Measurements from ENCODE around the gene NXPH1. TPM values are rescaled to one million over a fixed set of nuclear protein-coding genes. Genes with fewer than 3 reads are reported as not detected.
A peak's percentile ranks its signal among the peaks of the same experiment; 100 is the strongest.
"Not testable (repeated sequence)": the region's sequence is repeated elsewhere in the genome, so short reads cannot be mapped to it uniquely, and the experiment has no call there.

The NXPH1 gene
- total and polyA plus RNA-seq, 2 experiments from 2014 or later: not detected

DNA sequence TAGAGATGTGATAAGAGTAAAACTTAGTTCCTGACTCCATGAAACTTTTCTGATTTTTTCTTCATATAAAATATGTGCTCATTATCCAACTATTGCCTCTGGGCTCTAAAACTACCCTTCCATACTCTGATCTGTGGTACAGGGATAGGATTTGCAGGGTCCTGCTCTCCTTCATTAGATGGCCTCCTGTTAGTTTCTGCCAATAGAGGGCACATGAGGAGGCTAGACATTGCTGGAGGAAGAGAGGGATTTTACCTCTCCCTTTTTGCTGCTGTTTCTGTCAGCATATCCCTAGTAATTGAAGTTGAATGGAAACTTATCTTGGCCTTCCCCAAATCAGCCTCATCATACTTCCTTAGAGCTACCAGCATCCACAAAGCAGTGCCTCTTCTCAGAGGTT is 269.4 kb downstream of the NXPH1 start:
- no peak overlapping the region for H2AFZ ChIP-seq
- H3K27ac ChIP-seq: no peak overlapping the region
- in situ Hi-C loops (cut with MboI): no loop called here
- no peak overlapping the region for H3K4me2 ChIP-seq (ENCODE audit: unreplicated experiment)
- DNase-seq: no peak
- no peaks in the 10 kb centered on the region for H3K27me3 ChIP-seq (replicated peaks; ENCODE audit: insufficient read depth)
- H3F3A ChIP-seq (ENCODE audit: insufficient read depth): no peaks in the 10 kb centered on the region
- no peaks in the 10 kb centered on the region for H3K9me2 ChIP-seq (ENCODE audit: insufficient read depth)
- H4K20me1 ChIP-seq (ENCODE audit: insufficient read depth): no peaks in the 10 kb centered on the region
- no peaks in the 10 kb centered on the region for H3K4me1 ChIP-seq (ENCODE audit: insufficient read depth)
- no peak overlapping the region for H3K4me3 ChIP-seq
- H3K79me2 ChIP-seq (ENCODE audit: insufficient read depth): no peaks in the 10 kb centered on the region
- H3K9ac ChIP-seq: no peak overlapping the region
- no peak for TF ChIP-seq EZH2phosphoT487 (IDR thresholded peaks at IDR 0.05; ENCODE audit: insufficient read depth, low read depth)
- TF ChIP-seq EZH2 (IDR thresholded peaks at IDR 0.05; ENCODE audit: insufficient read depth, poor library complexity, severe bottlenecking): no peak
- H3K36me3 ChIP-seq (ENCODE audit: low read depth): no peaks in the 10 kb centered on the region
- H3K9me3 ChIP-seq (ENCODE audit: low read depth): no peaks in the 10 kb centered on the region

DNA sequence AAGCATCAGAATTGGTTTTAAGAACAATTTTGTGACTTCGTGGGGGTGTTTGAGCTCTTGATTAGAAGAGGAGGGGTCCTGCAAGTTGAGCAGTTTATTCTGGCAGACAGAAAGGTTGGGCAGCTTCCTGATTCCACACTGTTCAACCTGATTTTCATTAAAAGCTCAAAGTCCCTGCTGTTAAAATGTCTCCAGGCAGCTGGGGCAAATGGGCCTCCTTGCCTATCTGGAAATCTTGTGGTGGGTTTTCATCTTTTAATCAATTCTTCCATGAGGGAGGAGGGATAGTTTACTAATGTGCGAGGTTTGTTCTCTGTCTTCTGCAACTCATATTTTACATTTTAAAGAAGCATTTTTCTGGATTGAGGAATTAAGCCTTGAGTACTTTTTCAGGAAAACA is 276.7 kb downstream of the NXPH1 start:
- no peaks in the 10 kb centered on the region for H3K79me2 ChIP-seq (ENCODE audit: insufficient read depth)
- no peaks in the 10 kb centered on the region for H3K9me3 ChIP-seq (ENCODE audit: low read depth)
- in situ Hi-C loops (cut with MboI): no loop called here
- H3K9ac ChIP-seq: no peak overlapping the region
- H3F3A ChIP-seq (ENCODE audit: insufficient read depth): no peaks in the 10 kb centered on the region
- WGBS, 2 experiments (ENCODE audit: low coverage in 1 of 2, low lambda C conversion rate in 2 of 2, missing lambda C conversion rate in 2 of 2): 0% methylated on average over 2 of the region's 2 CpGs
- H3K4me2 ChIP-seq (ENCODE audit: unreplicated experiment): no peak overlapping the region
- TF ChIP-seq EZH2 (IDR thresholded peaks at IDR 0.05; ENCODE audit: insufficient read depth, poor library complexity, severe bottlenecking) (no peak), EZH2phosphoT487 (IDR thresholded peaks at IDR 0.05; ENCODE audit: insufficient read depth, low read depth) (no peak)
- H3K9me2 ChIP-seq (ENCODE audit: insufficient read depth): no peaks in the 10 kb centered on the region
- no peak for DNase-seq
- H2AFZ ChIP-seq: no peak overlapping the region
- H3K27me3 ChIP-seq (replicated peaks; ENCODE audit: insufficient read depth): no peaks in the 10 kb centered on the region
- H4K20me1 ChIP-seq (ENCODE audit: insufficient read depth): no peaks in the 10 kb centered on the region
- H3K4me1 ChIP-seq (ENCODE audit: insufficient read depth): no peaks in the 10 kb centered on the region
- no peaks in the 10 kb centered on the region for H3K36me3 ChIP-seq (ENCODE audit: low read depth)
- no peak overlapping the region for H3K4me3 ChIP-seq
- H3K27ac ChIP-seq: no peak overlapping the region

DNA sequence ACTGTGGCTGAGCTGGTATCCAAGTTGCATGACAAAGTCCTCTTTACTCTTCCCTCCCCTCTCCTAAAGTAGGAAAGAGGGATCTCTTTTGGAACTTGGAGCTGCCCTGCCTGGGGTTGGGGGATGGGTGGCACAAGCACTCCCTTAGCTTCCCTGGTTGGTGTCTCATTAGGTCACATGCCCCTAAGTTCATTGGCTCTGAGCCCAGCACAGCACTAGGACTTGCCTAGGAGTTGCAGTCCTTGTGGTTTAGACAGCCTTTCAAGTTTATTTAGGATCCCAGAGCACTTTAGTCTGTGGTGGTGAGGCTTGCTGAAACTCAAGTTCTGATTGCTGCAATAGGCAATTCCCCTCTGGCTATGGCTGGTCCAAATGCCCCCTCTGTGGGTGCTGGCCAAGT is 281.4 kb downstream of the NXPH1 start:
- H3K9me3 ChIP-seq (ENCODE audit: low read depth): no peaks in the 10 kb centered on the region
- DNase-seq: no peak
- H3K9ac ChIP-seq: no peak overlapping the region
- no peak overlapping the region for H3K27ac ChIP-seq
- no peaks in the 10 kb centered on the region for H3K36me3 ChIP-seq (ENCODE audit: low read depth)
- H3K4me1 ChIP-seq (ENCODE audit: insufficient read depth): no peaks in the 10 kb centered on the region
- no peak overlapping the region for H2AFZ ChIP-seq
- H3K79me2 ChIP-seq (ENCODE audit: insufficient read depth): no peaks in the 10 kb centered on the region
- no peak for TF ChIP-seq EZH2 (IDR thresholded peaks at IDR 0.05; ENCODE audit: insufficient read depth, poor library complexity, severe bottlenecking)
- in situ Hi-C loops (cut with MboI): no loop called here
- no peak overlapping the region for H3K4me2 ChIP-seq (ENCODE audit: unreplicated experiment)
- H3K4me3 ChIP-seq: no peak overlapping the region
- no peaks in the 10 kb centered on the region for H3K27me3 ChIP-seq (replicated peaks; ENCODE audit: insufficient read depth)
- no peaks in the 10 kb centered on the region for H4K20me1 ChIP-seq (ENCODE audit: insufficient read depth)
- no peaks in the 10 kb centered on the region for H3F3A ChIP-seq (ENCODE audit: insufficient read depth)
- H3K9me2 ChIP-seq (ENCODE audit: insufficient read depth): no peaks in the 10 kb centered on the region

DNA sequence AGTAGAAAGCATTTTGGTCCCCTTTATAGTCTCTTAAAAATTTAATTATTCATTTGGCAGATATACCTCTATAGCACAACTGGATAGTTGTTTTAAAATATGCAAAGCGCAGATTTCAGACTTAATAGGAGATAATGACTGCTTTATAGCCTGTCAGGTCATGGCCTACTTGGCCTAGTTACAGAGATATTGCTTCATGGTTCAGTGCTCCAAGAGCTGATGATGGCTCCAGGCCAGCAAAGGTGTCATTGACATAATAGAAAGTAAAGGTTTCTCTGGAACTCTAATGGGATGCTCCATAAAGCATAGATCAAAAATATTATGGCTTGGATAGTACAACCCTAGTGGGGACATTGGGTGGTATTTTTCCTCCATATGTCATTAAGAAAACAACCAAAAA is 285.7 kb downstream of the NXPH1 start:
- H3K9me3 ChIP-seq (ENCODE audit: low read depth): no peaks in the 10 kb centered on the region
- in situ Hi-C loops (cut with MboI): no loop called here
- 32 to 43% methylated on average over 1 of the region's 1 CpG for WGBS, 2 experiments (ENCODE audit: low coverage in 1 of 2, low lambda C conversion rate in 2 of 2, missing lambda C conversion rate in 2 of 2)
- H4K20me1 ChIP-seq (ENCODE audit: insufficient read depth): no peaks in the 10 kb centered on the region
- TF ChIP-seq EZH2 (IDR thresholded peaks at IDR 0.05; ENCODE audit: insufficient read depth, poor library complexity, severe bottlenecking): no peak
- no peak for TF ChIP-seq EZH2phosphoT487 (IDR thresholded peaks at IDR 0.05; ENCODE audit: insufficient read depth, low read depth)
- H3K9me2 ChIP-seq (ENCODE audit: insufficient read depth): no peaks in the 10 kb centered on the region
- no peak overlapping the region for H3K9ac ChIP-seq
- no peak overlapping the region for H3K27ac ChIP-seq
- no peaks in the 10 kb centered on the region for H3K27me3 ChIP-seq (replicated peaks; ENCODE audit: insufficient read depth)
- H3K4me2 ChIP-seq (ENCODE audit: unreplicated experiment): no peak overlapping the region
- H3K4me1 ChIP-seq (ENCODE audit: insufficient read depth): no peaks in the 10 kb centered on the region
- DNase-seq: no peak
- no peaks in the 10 kb centered on the region for H3K79me2 ChIP-seq (ENCODE audit: insufficient read depth)
- H3K4me3 ChIP-seq: no peak overlapping the region
- H3F3A ChIP-seq (ENCODE audit: insufficient read depth): no peaks in the 10 kb centered on the region
- no peak overlapping the region for H2AFZ ChIP-seq
- H3K36me3 ChIP-seq (ENCODE audit: low read depth): no peaks in the 10 kb centered on the region

DNA sequence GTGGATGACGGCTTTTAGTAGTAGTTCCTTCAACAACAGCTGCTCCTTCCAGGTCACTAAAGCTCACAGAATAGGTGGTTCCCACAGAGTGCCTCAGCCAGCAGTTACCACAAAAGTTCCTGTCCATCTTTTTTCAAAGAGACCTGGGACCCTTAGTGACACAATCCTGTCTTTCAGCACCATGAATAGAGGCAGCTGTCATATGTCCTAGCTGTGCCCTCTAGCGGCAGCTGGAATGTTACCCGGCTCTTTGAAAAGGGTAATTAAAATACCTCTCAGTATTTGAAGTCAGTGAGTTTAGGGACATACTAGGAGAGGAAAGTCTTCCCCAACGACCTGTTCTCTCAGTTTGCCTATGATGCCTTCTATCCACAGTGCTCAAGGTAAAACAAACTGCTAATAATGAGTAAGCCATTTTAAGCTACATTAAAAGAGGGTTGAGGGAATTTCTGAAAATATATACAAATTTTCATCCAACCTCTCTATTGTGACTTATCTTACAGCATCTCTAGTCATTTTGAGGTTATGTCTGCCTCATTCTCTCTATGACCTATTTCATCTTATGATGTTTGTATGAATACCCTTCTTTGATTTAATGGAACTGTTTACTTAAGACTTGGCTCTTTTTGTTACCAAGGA is 290.8 kb downstream of the NXPH1 start:
- WGBS, 2 experiments (ENCODE audit: low coverage in 1 of 2, low lambda C conversion rate in 2 of 2, missing lambda C conversion rate in 2 of 2): 24 to 31% methylated on average over 4 of the region's 4 CpGs
- Histone ChIP-seq H3K4me2 (ENCODE audit: unreplicated experiment) (no peak overlapping the region), H3K4me3 (no peak overlapping the region), H2AFZ (no peak overlapping the region), H3F3A (ENCODE audit: insufficient read depth) (no peaks in the 10 kb centered on the region), H3K9me2 (ENCODE audit: insufficient read depth) (no peaks in the 10 kb centered on the region), H3K9ac (no peak overlapping the region), H3K27me3 (replicated peaks; ENCODE audit: insufficient read depth) (no peaks in the 10 kb centered on the region), H3K27ac (no peak overlapping the region), H3K79me2 (ENCODE audit: insufficient read depth) (no peaks in the 10 kb centered on the region), H3K4me1 (ENCODE audit: insufficient read depth) (no peaks in the 10 kb centered on the region), H3K9me3 (ENCODE audit: low read depth) (no peaks in the 10 kb centered on the region), H4K20me1 (ENCODE audit: insufficient read depth) (no peaks in the 10 kb centered on the region), H3K36me3 (ENCODE audit: low read depth) (no peaks in the 10 kb centered on the region)
- TF ChIP-seq EZH2phosphoT487 (IDR thresholded peaks at IDR 0.05; ENCODE audit: insufficient read depth, low read depth) (no peak), EZH2 (IDR thresholded peaks at IDR 0.05; ENCODE audit: insufficient read depth, poor library complexity, severe bottlenecking) (no peak)
- in situ Hi-C loops (cut with MboI): no loop called here
- peak; percentile 13 for DNase-seq

DNA sequence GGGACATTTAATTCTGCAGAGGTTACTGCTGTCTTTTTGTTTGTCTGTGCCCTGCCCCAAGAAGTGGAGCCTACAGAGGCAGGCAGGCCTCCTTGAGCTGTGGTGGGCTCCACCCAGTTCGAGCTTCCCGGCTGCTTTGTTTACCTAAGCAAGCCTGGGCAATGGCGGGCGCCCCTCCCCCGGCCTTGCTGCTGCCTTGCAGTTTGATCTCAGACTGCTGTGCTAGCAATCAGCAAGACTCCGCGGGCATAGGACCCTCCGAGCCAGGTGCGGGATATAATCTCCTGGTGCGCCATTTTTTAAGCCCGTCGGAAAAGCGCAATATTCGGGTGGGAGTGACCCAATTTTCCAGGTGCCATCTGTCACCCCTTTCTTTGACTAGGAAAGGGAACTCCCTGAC is 298.3 kb downstream of the NXPH1 start:
- H3K4me3 ChIP-seq; H3K9ac ChIP-seq; H3K27ac ChIP-seq; in situ Hi-C loops (cut with MboI); H3K36me3 ChIP-seq (ENCODE audit: low read depth); H3K9me3 ChIP-seq (ENCODE audit: low read depth); H3K4me2 ChIP-seq (ENCODE audit: unreplicated experiment); H2AFZ ChIP-seq; DNase-seq; H3K79me2 ChIP-seq (ENCODE audit: insufficient read depth); H3K4me1 ChIP-seq (ENCODE audit: insufficient read depth); H3F3A ChIP-seq (ENCODE audit: insufficient read depth); H4K20me1 ChIP-seq (ENCODE audit: insufficient read depth); H3K27me3 ChIP-seq (replicated peaks; ENCODE audit: insufficient read depth); H3K9me2 ChIP-seq (ENCODE audit: insufficient read depth): not testable (repeated sequence)
- WGBS, 2 experiments (ENCODE audit: low coverage in 1 of 2, low lambda C conversion rate in 2 of 2, missing lambda C conversion rate in 2 of 2): 71 to 77% methylated on average over 13 to 14 of the region's 14 CpGs
